Liver (tissue), 3 donors: ENCODE measurements around the gene ACYP2.

Experiments used
- EGR1 ChIP-seq, 2 donors: IDR thresholded peaks; 2 replicates each; pipeline ENCODE4 v1.6.1; 2016 to 2018; ENCODE audit warnings: antibody characterized with exemption in 2 of 2, low read depth in 2 of 2
- FOXA1 ChIP-seq: IDR thresholded peaks from 2 replicates; pipeline ENCODE4 v1.6.1; 2016; ENCODE audit warnings: antibody characterized with exemption
- HNF4A ChIP-seq, 2 donors: conservative IDR thresholded peaks; 2 replicates each; pipeline ENCODE4 v1.6.1; 2016; ENCODE audit warnings: antibody characterized with exemption in 2 of 2, mild to moderate bottlenecking in 2 of 2
- HNF4G ChIP-seq: IDR thresholded peaks from 2 replicates; pipeline ENCODE4 v1.6.1; 2016; ENCODE audit warnings: antibody characterized with exemption
- MAX ChIP-seq: IDR thresholded peaks from 2 replicates; pipeline ENCODE4 v1.6.1; 2016; ENCODE audit warnings: antibody characterized with exemption
- REST ChIP-seq: IDR thresholded peaks from 2 replicates; pipeline ENCODE4 v1.6.1; 2016; ENCODE audit warnings: antibody characterized with exemption, mild to moderate bottlenecking
- RXRA ChIP-seq, 2 donors: IDR thresholded peaks; 2 replicates each; pipeline ENCODE4 v1.6.1; 2017 to 2018; ENCODE audit warnings: antibody characterized with exemption in 2 of 2, mild to moderate bottlenecking in 1 of 2
- SP1 ChIP-seq: IDR thresholded peaks from 2 replicates; pipeline ENCODE4 v1.6.1; 2018; ENCODE audit warnings: antibody characterized with exemption, mild to moderate bottlenecking
- TAF1 ChIP-seq: conservative IDR thresholded peaks from 2 replicates; pipeline ENCODE4 v1.6.1; 2016; ENCODE audit warnings: antibody characterized with exemption, mild to moderate bottlenecking
- YY1 ChIP-seq: IDR thresholded peaks from 2 replicates; pipeline ENCODE4 v1.6.1; 2016; ENCODE audit warnings: antibody characterized with exemption, mild to moderate bottlenecking
- ZBTB33 ChIP-seq: IDR thresholded peaks from 2 replicates; pipeline ENCODE4 v1.6.1; 2016; ENCODE audit warnings: antibody characterized with exemption
- TF ChIP-seq, protein P1 (sequence below): fragments of 150-350 bp; IDR thresholded peaks from 2 replicates; pipeline ENCODE4 v1.5.1; 2017; ENCODE audit warnings: improper control_type of control experiment, low read depth, low read length; ENCODE audit not compliant: missing input control
- TF ChIP-seq, protein P2 (sequence below): IDR thresholded peaks from 2 replicates; pipeline ENCODE4 v1.6.1; 2016; ENCODE audit warnings: antibody characterized with exemption
- donor health status: healthy.
- donor health status: healthy.

DNA sequence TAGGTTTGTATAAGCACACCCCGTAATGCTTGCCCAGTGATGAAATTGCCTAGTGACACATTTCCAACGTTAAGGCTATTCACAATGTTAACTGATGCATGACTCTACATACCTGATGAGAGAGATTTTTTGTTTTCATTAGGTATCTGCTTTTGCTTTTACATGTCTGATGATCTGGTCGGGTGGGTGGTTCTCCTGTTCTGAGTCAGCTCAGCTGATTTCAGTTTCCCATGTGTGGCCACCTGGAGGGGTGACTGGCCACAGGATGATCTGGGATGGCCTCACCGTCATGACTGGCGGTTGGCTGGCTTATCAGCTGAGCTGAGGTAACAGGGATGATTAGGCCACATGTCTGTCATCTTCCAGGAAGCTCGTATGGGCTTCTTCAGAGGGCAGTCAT is 33.8 kb upstream of the ACYP2 start:
- TF ChIP-seq, protein P1, sequence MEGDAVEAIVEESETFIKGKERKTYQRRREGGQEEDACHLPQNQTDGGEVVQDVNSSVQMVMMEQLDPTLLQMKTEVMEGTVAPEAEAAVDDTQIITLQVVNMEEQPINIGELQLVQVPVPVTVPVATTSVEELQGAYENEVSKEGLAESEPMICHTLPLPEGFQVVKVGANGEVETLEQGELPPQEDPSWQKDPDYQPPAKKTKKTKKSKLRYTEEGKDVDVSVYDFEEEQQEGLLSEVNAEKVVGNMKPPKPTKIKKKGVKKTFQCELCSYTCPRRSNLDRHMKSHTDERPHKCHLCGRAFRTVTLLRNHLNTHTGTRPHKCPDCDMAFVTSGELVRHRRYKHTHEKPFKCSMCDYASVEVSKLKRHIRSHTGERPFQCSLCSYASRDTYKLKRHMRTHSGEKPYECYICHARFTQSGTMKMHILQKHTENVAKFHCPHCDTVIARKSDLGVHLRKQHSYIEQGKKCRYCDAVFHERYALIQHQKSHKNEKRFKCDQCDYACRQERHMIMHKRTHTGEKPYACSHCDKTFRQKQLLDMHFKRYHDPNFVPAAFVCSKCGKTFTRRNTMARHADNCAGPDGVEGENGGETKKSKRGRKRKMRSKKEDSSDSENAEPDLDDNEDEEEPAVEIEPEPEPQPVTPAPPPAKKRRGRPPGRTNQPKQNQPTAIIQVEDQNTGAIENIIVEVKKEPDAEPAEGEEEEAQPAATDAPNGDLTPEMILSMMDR, result no peak
- no peak for TF ChIP-seq EGR1 (IDR thresholded peaks at IDR 0.05; ENCODE audit: low read depth in 2 of 2)
- TF ChIP-seq RXRA (IDR thresholded peaks at IDR 0.05), result no peak
- no peak for TF ChIP-seq ZBTB33
- TF ChIP-seq TAF1, result no peak
- no peak for TF ChIP-seq REST
- no peak for TF ChIP-seq YY1
- TF ChIP-seq MAX, result no peak
- no peak for TF ChIP-seq FOXA1
- no peak for TF ChIP-seq HNF4A (conservative IDR thresholded peaks at IDR 0.05)
- TF ChIP-seq, protein P2, sequence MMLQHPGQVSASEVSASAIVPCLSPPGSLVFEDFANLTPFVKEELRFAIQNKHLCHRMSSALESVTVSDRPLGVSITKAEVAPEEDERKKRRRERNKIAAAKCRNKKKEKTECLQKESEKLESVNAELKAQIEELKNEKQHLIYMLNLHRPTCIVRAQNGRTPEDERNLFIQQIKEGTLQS, result no peak
- TF ChIP-seq SP1, result no peak
- TF ChIP-seq HNF4G, result no peak
